Spleen (tissue), 11 donors: ENCODE measurements around the gene BBS7. TPM values are rescaled to one million over a fixed set of nuclear protein-coding genes. Genes with fewer than 3 reads are reported as not detected.

Experiments used
- DNase-seq: peaks from one replicate; pipeline ENCODE4 v3.0.0-alpha.2; 2020
- H3K27ac ChIP-seq, 8 donors: fragments of 200-600 bp; sonication (generic) in 7 of 8; 1 replicate in 4 of 8; 2 replicates in 4 of 8; pipeline versions ENCODE4 v1.5.0 to v1.8.0; 2016 to 2021; ENCODE audit warnings: inconsistent platforms in 4 of 8, mild to moderate bottlenecking in 4 of 8, moderate library complexity in 1 of 8
- H3K27me3 ChIP-seq, 7 donors: fragments of 200-600 bp; sonication (generic) in 6 of 7; replicated peaks in 1 of 7; 1 replicate in 4 of 7; 2 replicates in 3 of 7; pipeline versions ENCODE4 v1.5.0 to v1.8.0; 2016 to 2021; ENCODE audit warnings: inconsistent platforms in 3 of 7, mild to moderate bottlenecking in 1 of 7
- H3K36me3 ChIP-seq, 6 donors: fragments of 200-600 bp; sonication (generic) in 5 of 6; 1 replicate in 4 of 6; 2 replicates in 2 of 6; pipeline versions ENCODE4 v1.5.0 to v1.8.0; 2016 to 2021; ENCODE audit warnings: inconsistent platforms in 2 of 6
- H3K4me1 ChIP-seq, 6 donors: fragments of 200-600 bp; sonication (generic) in 5 of 6; 1 replicate in 3 of 6; 2 replicates in 3 of 6; pipeline versions ENCODE4 v1.5.0 to v1.8.0; 2016 to 2021; ENCODE audit warnings: inconsistent platforms in 3 of 6
- H3K4me3 ChIP-seq, 8 donors: fragments of 200-600 bp; sonication (generic) in 7 of 8; 1 replicate in 4 of 8; 2 replicates in 4 of 8; pipeline versions ENCODE4 v1.5.0 to v1.8.0; 2016 to 2021; ENCODE audit warnings: inconsistent platforms in 4 of 8, mild to moderate bottlenecking in 4 of 8, moderate library complexity in 2 of 8
- H3K9me3 ChIP-seq, 8 donors: fragments of 200-600 bp; sonication (generic) in 7 of 8; 1 replicate in 4 of 8; 2 replicates in 4 of 8; pipeline versions ENCODE4 v1.5.0 to v1.8.0; 2016 to 2021; ENCODE audit warnings: inconsistent platforms in 4 of 8
- CTCF ChIP-seq, 11 experiments: fragments of 200-600 bp in 7 of 11; fragments of 450-650 bp in 4 of 11; sonication (generic) in 4 of 11; IDR thresholded peaks in 8 of 11; conservative IDR thresholded peaks in 3 of 11; 1 replicate in 7 of 11; 2 replicates in 4 of 11; pipeline versions ENCODE4 v1.4.0 to v1.8.0; 2016 to 2021; ENCODE audit warnings: antibody characterized with exemption in 11 of 11, inconsistent platforms in 4 of 11, mild to moderate bottlenecking in 1 of 11
- POLR2A ChIP-seq, 3 donors: fragments of 450-650 bp; IDR thresholded peaks; one replicate each; pipeline ENCODE4 v1.5.1; 2017; ENCODE audit warnings: antibody characterized with exemption in 3 of 3, mild to moderate bottlenecking in 1 of 3
- POLR2AphosphoS5 ChIP-seq, 3 donors: sonication (generic); formaldehyde crosslinking; IDR thresholded peaks; one replicate each; pipeline ENCODE4 v1.5.1; 2017; ENCODE audit warnings: antibody characterized with exemption in 3 of 3
- WGBS, 5 donors: extraction: QIAGEN DNeasy Blood & Tissue Kit in 3 of 5; methylation state at CpG; one replicate each; pipeline versions ENCODE4 v1.1.5 to v1.1.7; 2013 to 2018; 5-methylcytosine and 5-hydroxymethylcytosine counted together
- intact Hi-C: fragments of 100-400 bp; cut with DNase I; formaldehyde crosslinking; loops from one replicate; pipeline ENCODE4 v1.15.0; 2023; ENCODE audit warnings: low total_unique reads
- polyA plus RNA-seq, 3 donors: library from polyadenylated mRNA; stranded (reverse); fragments of 200-250 nt; gene quantifications; one replicate each; pipeline ENCODE4 v1.2.1, GENCODE V29; 2013
- total RNA-seq, 7 donors: library from RNA; depleted of rRNA in 3 of 7; stranded (reverse); fragments of >200 nt in 3 of 7; fragmentation: NEBNext Ultra II Directional in 4 of 7; extraction: Animal tissue kit (Norgen Biotek cat#: 25700) in 4 of 7; gene quantifications; one replicate each; pipeline versions ENCODE4 v1.1.0 to v1.2.1, GENCODE V29; 2016 to 2021
- donor health status: healthy with polysubstance abuse.
- donor health status: DM: no; HTN: no; CAD: no; lungs with moderate emphysema.
- donor health status: DM: no; HTN: no; CAD: no.
- donor health status: Bipolar disorder and iron deficiency.
- donor health status: healthy.
- donor health status: DM: no; HTN: no; CAD: no.
- donor health status: DM: yes; HTN: yes; CAD: no.

BBS7 gene
- total and polyA plus RNA-seq, 10 donors: 3.1 to 19.7 (median 11.2) TPM

- peaks cover 3 to 85% (median 60%) of the 10 kb centered on the region in 6 donors for H3K36me3 ChIP-seq
- intact Hi-C loops: no loop called here
- no peak for TF ChIP-seq CTCF (IDR thresholded peaks at IDR 0.05 in 8 of 11, conservative IDR thresholded peaks at IDR 0.05 in 3 of 11)
- no peak for TF ChIP-seq POLR2A (IDR thresholded peaks at IDR 0.05)
- no peak for TF ChIP-seq POLR2AphosphoS5 (IDR thresholded peaks at IDR 0.05)
- peaks cover 0 to 7% (median 0%) of the 10 kb centered on the region in 6 donors for H3K4me1 ChIP-seq
- H3K4me3 ChIP-seq: no peak overlapping the region
- no peak for DNase-seq
- H3K27ac ChIP-seq: no peak overlapping the region
- no peaks in the 10 kb centered on the region for H3K27me3 ChIP-seq
- WGBS, 5 donors: 84 to 95% (median 91%) methylated on average over 3 of the region's 3 CpGs
- H3K9me3 ChIP-seq: no peaks in the 10 kb centered on the region
Observed at GRCh38 chr4:121817006-121817405, 53.3 kb downstream of the BBS7 start.

- no peak overlapping the region for H3K4me3 ChIP-seq
- DNase-seq: no peak
- H3K27ac ChIP-seq: no peak overlapping the region
- H3K9me3 ChIP-seq: no peaks in the 10 kb centered on the region
- intact Hi-C loops: no loop called here
- no peaks in the 10 kb centered on the region for H3K4me1 ChIP-seq
- H3K36me3 ChIP-seq: peaks cover 4 to 100% (median 82%) of the 10 kb centered on the region in 6 donors
- no peaks in the 10 kb centered on the region for H3K27me3 ChIP-seq
- WGBS, 5 donors: 89 to 94% (median 92%) methylated on average over 2 of the region's 2 CpGs
- no peak for TF ChIP-seq CTCF (IDR thresholded peaks at IDR 0.05 in 8 of 11, conservative IDR thresholded peaks at IDR 0.05 in 3 of 11)
- TF ChIP-seq POLR2AphosphoS5 (IDR thresholded peaks at IDR 0.05): no peak
- TF ChIP-seq POLR2A (IDR thresholded peaks at IDR 0.05): no peak
Observed at GRCh38 chr4:121814756-121815155, 55.5 kb downstream of the BBS7 start.

- H3K27ac ChIP-seq: no peak overlapping the region
- intact Hi-C loops: no loop called here
- no peak for DNase-seq
- H3K4me3 ChIP-seq: no peak overlapping the region
- no peaks in the 10 kb centered on the region for H3K4me1 ChIP-seq
- TF ChIP-seq POLR2A (IDR thresholded peaks at IDR 0.05): no peak
- no peak for TF ChIP-seq CTCF (IDR thresholded peaks at IDR 0.05 in 8 of 11, conservative IDR thresholded peaks at IDR 0.05 in 3 of 11)
- TF ChIP-seq POLR2AphosphoS5 (IDR thresholded peaks at IDR 0.05): no peak
- peaks cover 12 to 100% (median 92%) of the 10 kb centered on the region in 6 donors for H3K36me3 ChIP-seq
- H3K27me3 ChIP-seq: no peaks in the 10 kb centered on the region
- no peaks in the 10 kb centered on the region for H3K9me3 ChIP-seq
Observed at GRCh38 chr4:121811122-121811521, 59.2 kb downstream of the BBS7 start.

- TF ChIP-seq POLR2A (IDR thresholded peaks at IDR 0.05) (no peak), POLR2AphosphoS5 (IDR thresholded peaks at IDR 0.05) (no peak)
- WGBS, 5 donors: 82 to 91% (median 84%) methylated on average over 4 of the region's 4 CpGs
- Histone ChIP-seq H3K36me3 (peaks cover 12 to 91% (median 80%) of the 10 kb centered on the region in 6 donors), H3K27ac (no peak overlapping the region), H3K27me3 (no peaks in the 10 kb centered on the region), H3K4me1 (peaks cover 12 to 40% (median 29%) of the 10 kb centered on the region in 6 donors), H3K4me3 (no peak overlapping the region), H3K9me3 (no peaks in the 10 kb centered on the region)
- DNase-seq: no peak
- intact Hi-C loops: no loop called here
Observed at GRCh38 chr4:121806411-121806810, 63.9 kb downstream of the BBS7 start.

- no peaks in the 10 kb centered on the region for H3K27me3 ChIP-seq
- TF ChIP-seq CTCF (IDR thresholded peaks at IDR 0.05 in 8 of 11, conservative IDR thresholded peaks at IDR 0.05 in 3 of 11): no peak
- TF ChIP-seq POLR2AphosphoS5 (IDR thresholded peaks at IDR 0.05): no peak
- TF ChIP-seq POLR2A (IDR thresholded peaks at IDR 0.05): no peak
- WGBS, 5 donors: 19 to 22% (median 20%) methylated on average over 4 of the region's 4 CpGs
- peaks cover 3 to 44% (median 40%) of the 10 kb centered on the region in 6 donors for H3K36me3 ChIP-seq
- intact Hi-C loops: no loop called here
- peak overlapping the region; percentile 77 to 95 (median 90) for H3K4me3 ChIP-seq
- no peaks in the 10 kb centered on the region for H3K9me3 ChIP-seq
- no peak for DNase-seq
- H3K27ac ChIP-seq: peak overlapping the region in 7 of 8 donors; percentile 91 to 96 (median 94)
- H3K4me1 ChIP-seq: peaks cover 13 to 63% (median 44%) of the 10 kb centered on the region in 6 donors
Observed at GRCh38 chr4:121801715-121802075, 68.6 kb downstream of the BBS7 start.
